CD4-positive, alpha-beta memory T cell (primary cell): ENCODE data around the gene AFAP1. TPM values are rescaled to one million over a fixed set of nuclear protein-coding genes. Genes with fewer than 3 reads are reported as not detected.

Source experiments
- CTCF ChIA-PET: fragments of 350-600 bp; sonication (Branson Sonifier 250); formaldehyde crosslinking; loops from one replicate; lab custom pipeline; 2021; ENCODE audit warnings: inconsistent platforms; ENCODE audit not compliant: partially characterized antibody; lab: Charles Lee
- POLR2A ChIA-PET: fragments of 350-600 bp; sonication (Branson Sonifier 250); formaldehyde crosslinking; loops from one replicate; lab custom pipeline; 2021; ENCODE audit not compliant: partially characterized antibody; lab: Charles Lee
- DNase-seq, 5 donors: peaks; one replicate each; pipeline versions ENCODE4 v3.0.0 to v3.0.0-alpha.2; 2020 to 2022; ENCODE audit warnings: mixed read lengths in 1 of 5
- H3K27ac ChIP-seq: one replicate; pipeline ENCODE4 v1.7.0; 2013; ENCODE audit warnings: low read depth, low read length
- H3K27me3 ChIP-seq: 2 replicates; pipeline ENCODE4 v1.7.0; 2013; ENCODE audit warnings: mild to moderate bottlenecking, low read length, moderate library complexity; ENCODE audit not compliant: insufficient read depth
- H3K36me3 ChIP-seq: 2 replicates; pipeline ENCODE4 v1.7.0; 2013; ENCODE audit warnings: mild to moderate bottlenecking, low read length, moderate library complexity; ENCODE audit not compliant: insufficient read depth
- H3K4me1 ChIP-seq: 2 replicates; pipeline ENCODE4 v1.7.0; 2013; ENCODE audit warnings: mild to moderate bottlenecking, low read length, moderate library complexity; ENCODE audit not compliant: insufficient read depth
- H3K4me3 ChIP-seq, 2 donors: one replicate each; pipeline ENCODE4 v1.7.0; 2013; ENCODE audit warnings: low read length in 2 of 2, mild to moderate bottlenecking in 1 of 2
- H3K9me3 ChIP-seq, 2 donors: one replicate each; pipeline ENCODE4 v1.7.0; 2013; ENCODE audit warnings: low read length in 2 of 2, control low read depth in 1 of 2; ENCODE audit not compliant: control insufficient read depth in 1 of 2
- H3K27ac Mint-ChIP-seq, 7 donors: one replicate each; pipeline ENCODE4 v1.8.0; 2020 to 2021; ENCODE audit warnings: mixed read lengths in 7 of 7, mild to moderate bottlenecking in 6 of 7, inconsistent platforms in 3 of 7, moderate library complexity in 3 of 7
- H3K27me3 Mint-ChIP-seq, 2 donors: one replicate each; pipeline ENCODE4 v1.8.0; 2020 to 2021; ENCODE audit warnings: mixed read lengths in 2 of 2
- H3K36me3 Mint-ChIP-seq, 2 donors: one replicate each; pipeline ENCODE4 v1.8.0; 2020 to 2021; ENCODE audit warnings: mixed read lengths in 2 of 2, inconsistent platforms in 1 of 2, mild to moderate bottlenecking in 1 of 2
- H3K4me1 Mint-ChIP-seq, 4 donors: one replicate each; pipeline ENCODE4 v1.8.0; 2020 to 2021; ENCODE audit warnings: mixed read lengths in 4 of 4, mild to moderate bottlenecking in 1 of 4
- H3K4me3 Mint-ChIP-seq, 8 donors: one replicate each; pipeline ENCODE4 v1.8.0; 2020 to 2021; ENCODE audit warnings: mixed read lengths in 8 of 8, mild to moderate bottlenecking in 7 of 8, moderate library complexity in 6 of 8, inconsistent platforms in 3 of 8
- H3K9me3 Mint-ChIP-seq, 8 donors: one replicate each; pipeline ENCODE4 v1.8.0; 2020 to 2021; ENCODE audit warnings: mixed read lengths in 8 of 8, mild to moderate bottlenecking in 5 of 8, inconsistent platforms in 3 of 8, moderate library complexity in 1 of 8
- intact Hi-C: fragments of 100-400 bp; cut with micrococcal nuclease; formaldehyde crosslinking; loops from one replicate; pipeline ENCODE4 v1.15.1; 2023
- polyA plus RNA-seq, 2 donors: library from polyadenylated mRNA; unstranded; fragments of 300-500 nt; fragmentation: Illumina TruSeq; gene quantifications; one replicate each; pipeline ENCODE4 v1.2.3, GENCODE V29; 2021
- total RNA-seq, 2 experiments: library from RNA; stranded (reverse); gene quantifications; one replicate each; pipeline ENCODE4 v1.2.3, GENCODE V29; 2021

AFAP1 gene
- total and polyA plus RNA-seq, 4 experiments from 2014 or later, result 0.95 to 21.8 (median 12.6) TPM

DNA sequence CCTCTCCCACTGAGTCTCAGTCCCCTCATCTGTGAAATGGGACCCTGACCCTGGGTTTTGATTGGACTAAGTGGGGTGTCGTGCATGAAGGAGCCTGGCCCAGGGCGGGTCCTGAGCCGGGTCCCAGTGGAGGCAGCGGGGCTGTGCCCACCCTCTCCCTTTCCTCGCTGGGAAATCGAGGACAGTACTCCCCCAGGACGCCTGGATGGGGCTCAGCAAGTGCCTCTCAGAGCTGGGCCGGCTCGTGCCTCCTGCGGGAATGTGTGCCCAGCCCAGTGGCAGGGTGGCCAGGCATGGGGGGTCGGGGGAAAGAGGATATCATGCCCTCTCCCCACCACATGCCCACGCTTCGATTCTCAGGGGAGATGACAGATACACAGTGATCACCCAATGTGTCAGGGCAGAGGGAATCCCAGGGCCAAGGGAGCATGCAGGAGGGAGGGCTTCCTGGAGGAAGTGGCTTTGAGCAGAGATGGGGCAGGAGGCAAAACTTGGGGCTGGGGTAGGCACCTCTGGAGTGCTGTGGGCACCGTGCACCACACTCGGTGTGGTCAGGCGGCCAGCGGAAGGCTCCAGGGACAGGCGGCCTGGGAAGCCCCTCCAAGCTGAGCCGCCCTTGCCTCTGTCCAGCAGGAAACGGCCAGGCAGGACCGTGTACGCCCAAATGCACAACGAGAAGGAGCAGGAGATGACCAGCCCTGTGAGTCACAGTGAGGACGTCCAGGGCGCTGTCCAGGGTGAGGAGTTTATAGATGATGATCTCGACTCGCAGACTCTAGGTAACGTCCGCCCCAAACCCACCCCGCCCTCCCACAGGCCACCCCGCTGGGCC, 203.0 kb downstream of the AFAP1 start:
- no peaks in the 10 kb centered on the region for H3K36me3 ChIP-seq
- H3K4me1 ChIP-seq, result no peaks in the 10 kb centered on the region
- no peaks in the 10 kb centered on the region for H3K36me3 Mint-ChIP-seq
- H3K27me3 ChIP-seq, result no peaks in the 10 kb centered on the region
- no peak for DNase-seq
- intact Hi-C loops, result no loop called here
- H3K9me3 ChIP-seq, result no peaks in the 10 kb centered on the region
- no peak overlapping the region for H3K27ac ChIP-seq
- peaks cover 0 to 2% (median 0%) of the 10 kb centered on the region in 8 donors for H3K9me3 Mint-ChIP-seq
- H3K4me3 ChIP-seq, result no peak overlapping the region
- ChIA-PET POLR2A (no interaction called here), CTCF (no interaction called here)
- no peak overlapping the region for H3K27ac Mint-ChIP-seq
- H3K27me3 Mint-ChIP-seq, result no peaks in the 10 kb centered on the region
- peak overlapping the region in 1 of 8 donors; percentile 29 for H3K4me3 Mint-ChIP-seq
- no peaks in the 10 kb centered on the region for H3K4me1 Mint-ChIP-seq

- Mint-ChIP-seq H3K36me3 (no peaks in the 10 kb centered on the region), H3K27ac (no peak overlapping the region), H3K27me3 (no peaks in the 10 kb centered on the region), H3K9me3 (peaks cover 0 to 2% (median 0%) of the 10 kb centered on the region in 8 donors), H3K4me3 (no peak overlapping the region), H3K4me1 (no peaks in the 10 kb centered on the region)
- Histone ChIP-seq H3K27ac (no peak overlapping the region), H3K27me3 (no peaks in the 10 kb centered on the region), H3K4me1 (no peaks in the 10 kb centered on the region), H3K9me3 (no peaks in the 10 kb centered on the region), H3K4me3 (no peak overlapping the region), H3K36me3 (no peaks in the 10 kb centered on the region)
- DNase-seq, result no peak
- CTCF ChIA-PET, result no interaction called here
- POLR2A ChIA-PET, result no interaction called here
- intact Hi-C loops, result no loop called here
Measured at GRCh38 chr4:7735961-7736360, 203.7 kb downstream of the AFAP1 start.

- no peaks in the 10 kb centered on the region for H3K4me1 ChIP-seq
- ChIA-PET CTCF (no interaction called here), POLR2A (no interaction called here)
- H3K9me3 Mint-ChIP-seq, result peaks cover 0 to 2% (median 0%) of the 10 kb centered on the region in 8 donors
- no peaks in the 10 kb centered on the region for H3K36me3 Mint-ChIP-seq
- H3K9me3 ChIP-seq, result no peaks in the 10 kb centered on the region
- peaks cover 0 to 2% (median 0%) of the 10 kb centered on the region in 4 donors for H3K4me1 Mint-ChIP-seq
- no peaks in the 10 kb centered on the region for H3K27me3 Mint-ChIP-seq
- H3K4me3 Mint-ChIP-seq, result no peak overlapping the region
- peak overlapping the region in 1 of 7 donors; percentile 70 for H3K27ac Mint-ChIP-seq
- no peak overlapping the region for H3K27ac ChIP-seq
- no peak for DNase-seq
- H3K36me3 ChIP-seq, result no peaks in the 10 kb centered on the region
- H3K4me3 ChIP-seq, result no peak overlapping the region
- no peaks in the 10 kb centered on the region for H3K27me3 ChIP-seq
- intact Hi-C loops, result no loop called here
Measured at GRCh38 chr4:7735395-7735794, 204.3 kb downstream of the AFAP1 start.

DNA sequence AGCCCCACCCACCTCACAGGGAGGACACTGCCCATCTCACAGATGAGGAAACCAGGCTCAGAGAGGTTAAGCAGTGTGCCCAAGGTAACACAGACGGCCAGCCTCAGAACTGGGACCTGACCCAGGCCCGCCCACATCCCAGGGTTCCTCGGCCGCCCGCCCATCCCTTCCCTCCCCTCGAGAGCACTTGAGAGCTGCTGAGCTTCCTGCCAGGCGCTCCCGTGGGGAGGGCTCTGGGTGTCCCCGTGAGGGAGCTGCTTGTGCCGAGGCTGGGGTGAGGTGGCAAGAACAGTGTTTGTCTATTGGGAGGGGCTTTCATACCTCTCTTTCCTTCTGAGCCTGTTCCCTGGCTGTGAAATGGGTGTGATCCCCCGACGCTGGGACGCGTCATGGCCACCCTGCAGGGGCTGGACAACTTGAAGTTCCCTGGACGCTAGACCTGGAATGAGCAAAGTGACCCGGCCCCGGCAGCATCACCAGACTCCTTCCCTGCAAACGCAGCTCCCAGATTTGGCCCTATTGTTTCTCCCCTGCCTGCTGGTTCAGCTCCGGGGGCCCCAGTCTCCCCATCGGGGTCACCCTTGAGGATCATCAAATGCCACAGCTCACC, 204.9 kb downstream of the AFAP1 start:
- Histone ChIP-seq H3K4me1 (no peaks in the 10 kb centered on the region), H3K4me3 (no peak overlapping the region), H3K27ac (no peak overlapping the region), H3K27me3 (no peaks in the 10 kb centered on the region), H3K9me3 (no peaks in the 10 kb centered on the region), H3K36me3 (no peaks in the 10 kb centered on the region)
- Mint-ChIP-seq H3K27me3 (no peaks in the 10 kb centered on the region), H3K36me3 (no peaks in the 10 kb centered on the region), H3K4me1 (peaks cover 0 to 3% (median 0%) of the 10 kb centered on the region in 4 donors), H3K27ac (peak overlapping the region in 2 of 7 donors; percentile 13 to 36), H3K4me3 (no peak overlapping the region), H3K9me3 (peaks cover 0 to 2% (median 0%) of the 10 kb centered on the region in 8 donors)
- CTCF ChIA-PET, result no interaction called here
- no peak for DNase-seq
- POLR2A ChIA-PET, result no interaction called here
- intact Hi-C loops, result no loop called here

DNA sequence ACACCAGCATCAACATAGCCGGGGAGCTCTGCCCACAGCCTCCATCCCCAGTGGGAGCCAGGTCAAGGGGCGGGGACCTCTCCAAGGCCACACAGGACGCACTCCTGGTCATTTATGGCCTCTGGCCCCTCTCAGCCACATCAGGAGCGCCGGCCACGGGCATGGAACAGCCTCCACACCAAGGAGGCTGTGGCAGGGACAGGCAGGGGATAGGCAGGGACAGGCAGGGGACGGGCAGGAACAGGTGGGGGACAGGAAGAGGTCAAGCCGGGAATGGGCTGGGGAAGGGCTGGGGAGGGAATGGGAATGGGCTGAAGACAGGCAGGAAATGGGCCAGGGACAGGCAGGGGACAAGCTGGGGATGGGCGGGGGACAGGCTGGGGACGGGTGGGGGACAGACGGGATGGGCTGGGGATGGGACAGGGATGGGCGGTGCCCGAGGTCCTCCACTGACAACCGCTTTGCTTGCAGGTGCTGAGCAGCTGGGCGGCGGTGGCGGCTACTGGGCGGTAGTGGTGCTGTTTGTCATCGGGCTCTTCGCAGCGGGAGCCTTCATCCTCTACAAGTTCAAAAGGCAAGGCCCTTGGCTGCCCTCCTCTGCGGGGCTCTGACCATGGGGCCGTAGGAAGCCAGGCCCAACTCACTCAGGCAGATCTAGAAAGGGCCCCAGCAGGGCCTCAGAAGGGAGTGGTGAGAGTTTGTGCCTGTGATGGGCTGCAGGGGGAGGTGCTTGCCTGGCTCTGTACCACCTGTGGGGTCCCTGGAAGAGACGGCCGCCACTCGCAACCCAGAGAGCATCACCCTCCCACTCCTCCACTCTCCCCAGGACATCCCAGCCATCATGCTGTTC, 205.6 kb downstream of the AFAP1 start:
- Mint-ChIP-seq H3K27me3 (no peaks in the 10 kb centered on the region), H3K27ac (peak overlapping the region in 1 of 7 donors; percentile 2), H3K36me3 (no peaks in the 10 kb centered on the region), H3K9me3 (peaks cover 0 to 2% (median 0%) of the 10 kb centered on the region in 8 donors), H3K4me3 (no peak overlapping the region), H3K4me1 (peaks cover 0 to 3% (median 0%) of the 10 kb centered on the region in 4 donors)
- no peaks in the 10 kb centered on the region for H3K4me1 ChIP-seq
- intact Hi-C loops, result no loop called here
- H3K27ac ChIP-seq, result no peak overlapping the region
- no peaks in the 10 kb centered on the region for H3K9me3 ChIP-seq
- POLR2A ChIA-PET, result no interaction called here
- no peak overlapping the region for H3K4me3 ChIP-seq
- no peak for DNase-seq
- H3K27me3 ChIP-seq, result no peaks in the 10 kb centered on the region
- no peaks in the 10 kb centered on the region for H3K36me3 ChIP-seq
- CTCF ChIA-PET, result no interaction called here

DNA sequence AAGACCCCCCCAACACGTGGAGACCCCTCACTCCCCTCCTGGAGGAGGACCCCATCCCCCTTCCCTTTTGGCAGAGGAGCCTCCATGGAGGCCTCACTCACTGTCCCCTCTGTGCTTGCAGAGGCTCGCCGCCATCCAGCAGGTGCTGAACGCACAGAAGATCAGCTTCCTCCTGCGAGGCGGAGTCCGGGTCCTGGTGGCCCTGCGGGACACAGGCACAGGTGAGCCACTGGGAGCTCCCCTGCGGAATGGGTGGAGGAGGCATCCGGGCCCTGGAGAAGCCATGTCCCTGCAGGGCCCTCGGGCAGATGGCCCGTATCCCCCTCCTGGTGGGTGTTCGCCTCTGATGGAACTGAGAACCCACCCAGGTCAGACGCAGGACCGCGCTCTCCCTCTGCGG, 206.5 kb downstream of the AFAP1 start:
- Histone ChIP-seq H3K27me3 (no peaks in the 10 kb centered on the region), H3K27ac (no peak overlapping the region), H3K36me3 (no peaks in the 10 kb centered on the region), H3K4me1 (no peaks in the 10 kb centered on the region), H3K4me3 (no peak overlapping the region), H3K9me3 (no peaks in the 10 kb centered on the region)
- no peaks in the 10 kb centered on the region for H3K36me3 Mint-ChIP-seq
- H3K9me3 Mint-ChIP-seq, result peaks cover 0 to 2% (median 0%) of the 10 kb centered on the region in 8 donors
- no peak overlapping the region for H3K4me3 Mint-ChIP-seq
- ChIA-PET CTCF (no interaction called here), POLR2A (no interaction called here)
- H3K4me1 Mint-ChIP-seq, result peaks cover 0 to 3% (median 0%) of the 10 kb centered on the region in 4 donors
- H3K27me3 Mint-ChIP-seq, result no peaks in the 10 kb centered on the region
- intact Hi-C loops, result no loop called here
- H3K27ac Mint-ChIP-seq, result no peak overlapping the region
- DNase-seq, result no peak

- Mint-ChIP-seq H3K4me3 (no peak overlapping the region), H3K27me3 (no peaks in the 10 kb centered on the region), H3K9me3 (peaks cover 0 to 2% (median 0%) of the 10 kb centered on the region in 8 donors), H3K27ac (no peak overlapping the region), H3K36me3 (no peaks in the 10 kb centered on the region), H3K4me1 (peaks cover 0 to 3% (median 0%) of the 10 kb centered on the region in 4 donors)
- Histone ChIP-seq H3K36me3 (no peaks in the 10 kb centered on the region), H3K4me1 (no peaks in the 10 kb centered on the region), H3K4me3 (no peak overlapping the region), H3K9me3 (no peaks in the 10 kb centered on the region), H3K27me3 (no peaks in the 10 kb centered on the region), H3K27ac (no peak overlapping the region)
- ChIA-PET CTCF (no interaction called here), POLR2A (interaction anchor here (0.5 kb wide), 1 partner anchor 1092 kb away, joined by 3 read pairs; no protein-coding TSS in a partner anchor)
- intact Hi-C loops, result no loop called here
- no peak for DNase-seq
Measured at GRCh38 chr4:7732263-7732662, 207.4 kb downstream of the AFAP1 start.
